NCI-H1048 (cell line): ENCODE data around the gene TMEM132D.
"Not testable (repeated sequence)": the region's sequence is repeated elsewhere in the genome, so short reads cannot be mapped to it uniquely, and the experiment has no call there.

Source experiments
- DNase-seq: peaks from one replicate; lab custom pipeline; 2025; lab: John Stamatoyannopoulos, UW

The TMEM132D gene

GRCh38 chr12:129903956-129904829 lies at the start of gene TMEM132D:
Gene TMEM132D, minus strand, starts transcription at chr12:129904025.
- DNase-seq: no peak

DNA sequence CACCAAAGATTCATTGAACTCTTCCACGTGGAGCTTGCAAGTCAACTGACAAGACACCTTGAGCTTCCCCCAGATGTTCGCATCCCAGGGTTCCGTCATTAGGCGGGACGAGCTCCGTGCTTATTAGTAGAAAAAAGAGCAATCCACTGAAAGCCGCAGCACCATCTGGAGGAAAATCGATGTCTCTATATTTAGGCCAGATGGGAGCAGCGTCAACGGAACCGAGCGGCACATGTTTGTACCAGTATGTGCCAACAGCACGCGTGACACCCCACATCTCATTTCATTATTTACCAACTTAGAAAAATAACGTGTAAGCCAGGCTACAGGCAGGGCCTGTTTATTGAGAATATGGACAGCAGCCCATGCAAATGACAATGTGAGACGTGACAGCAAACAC lies 45.8 kb upstream of the TMEM132D start:
- no peak for DNase-seq

GRCh38 chr12:129941618-129942017 lies 37.8 kb upstream of the TMEM132D start:
- DNase-seq: no peak

- DNase-seq: no peak
Measured at GRCh38 chr12:129938089-129938488, 34.3 kb upstream of the TMEM132D start.

- peak; percentile 58 for DNase-seq
Measured at GRCh38 chr12:129937426-129937825, 33.6 kb upstream of the TMEM132D start.

GRCh38 chr12:129928643-129929042 lies 24.8 kb upstream of the TMEM132D start:
- no peak for DNase-seq

- no peak for DNase-seq
Measured at GRCh38 chr12:129927316-129927900, 23.6 kb upstream of the TMEM132D start.

DNA sequence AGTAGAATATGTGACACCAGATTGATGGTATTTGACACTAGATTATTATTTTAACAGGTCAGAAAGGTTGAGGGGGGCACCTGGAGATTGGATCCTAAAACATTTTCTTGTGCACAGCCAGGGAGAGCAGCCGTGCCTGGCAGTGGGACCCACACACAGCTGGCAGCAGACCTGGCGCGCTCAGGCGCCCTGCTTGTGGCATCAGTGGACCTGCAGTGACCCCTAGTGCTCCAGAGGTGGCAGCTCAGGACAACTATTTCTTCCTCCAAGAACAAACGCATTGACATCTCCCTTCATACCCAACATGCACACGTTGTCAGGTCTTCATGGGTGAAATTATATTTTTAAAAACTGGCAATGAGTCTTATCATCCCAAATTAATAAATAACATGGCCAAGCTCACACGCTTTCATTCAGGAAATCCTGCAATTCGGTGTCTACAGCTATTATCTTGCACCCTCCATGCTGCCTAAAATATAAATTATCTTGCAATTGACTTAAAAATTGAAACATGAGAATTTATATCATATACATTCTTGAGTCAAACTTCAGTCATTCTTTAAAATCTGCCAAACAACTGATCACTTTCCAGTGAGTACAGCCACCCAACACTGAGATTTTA lies 7.7 kb upstream of the TMEM132D start:
- peak; percentile 10 for DNase-seq

DNA sequence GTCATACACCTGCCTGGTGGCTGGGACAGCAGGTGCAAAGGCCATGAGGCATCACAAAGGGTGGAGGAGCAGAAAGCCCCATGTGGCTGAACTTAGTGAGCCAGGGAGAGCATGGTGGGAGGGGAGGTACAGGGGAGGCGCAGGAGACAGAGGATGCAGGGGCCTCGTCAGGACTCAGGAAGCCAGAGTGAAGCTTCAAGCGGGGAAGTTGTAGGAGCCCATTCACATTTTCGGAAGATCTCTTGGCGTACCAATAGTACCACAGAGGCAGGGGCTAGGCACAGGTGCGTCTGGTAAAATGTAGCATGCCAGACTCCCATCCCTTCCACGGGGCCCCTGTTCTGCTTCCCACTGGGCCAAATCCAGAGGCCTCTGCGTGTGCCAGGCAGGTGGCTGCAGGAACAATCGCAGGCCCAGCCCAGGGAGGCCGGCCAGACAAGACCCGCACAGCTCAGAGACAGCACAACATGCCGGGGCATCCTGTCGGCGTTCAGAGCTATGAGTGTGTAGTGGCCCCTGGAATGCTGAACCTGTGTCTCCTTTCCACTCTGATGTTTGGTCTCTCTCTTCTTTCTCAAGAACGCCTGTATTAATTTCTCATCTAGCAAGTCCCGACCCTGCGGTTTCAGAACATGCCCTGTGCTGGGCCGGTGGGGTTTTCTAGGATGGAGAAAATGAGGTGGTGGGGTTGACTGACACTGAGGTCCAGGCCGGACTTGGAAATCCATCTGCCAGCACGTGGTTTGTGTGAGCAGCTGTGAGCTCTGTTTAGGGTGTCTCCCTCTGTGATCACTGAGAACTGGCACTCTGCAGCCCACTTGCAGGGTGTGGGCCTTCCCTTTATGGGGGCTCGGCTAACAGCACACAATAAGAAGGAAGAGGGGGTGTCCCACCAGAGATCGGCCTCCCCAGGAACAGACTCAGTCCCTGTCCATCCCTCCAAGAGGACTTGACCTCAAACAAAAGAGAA lies 5.5 kb upstream of the TMEM132D start:
- no peak for DNase-seq

DNA sequence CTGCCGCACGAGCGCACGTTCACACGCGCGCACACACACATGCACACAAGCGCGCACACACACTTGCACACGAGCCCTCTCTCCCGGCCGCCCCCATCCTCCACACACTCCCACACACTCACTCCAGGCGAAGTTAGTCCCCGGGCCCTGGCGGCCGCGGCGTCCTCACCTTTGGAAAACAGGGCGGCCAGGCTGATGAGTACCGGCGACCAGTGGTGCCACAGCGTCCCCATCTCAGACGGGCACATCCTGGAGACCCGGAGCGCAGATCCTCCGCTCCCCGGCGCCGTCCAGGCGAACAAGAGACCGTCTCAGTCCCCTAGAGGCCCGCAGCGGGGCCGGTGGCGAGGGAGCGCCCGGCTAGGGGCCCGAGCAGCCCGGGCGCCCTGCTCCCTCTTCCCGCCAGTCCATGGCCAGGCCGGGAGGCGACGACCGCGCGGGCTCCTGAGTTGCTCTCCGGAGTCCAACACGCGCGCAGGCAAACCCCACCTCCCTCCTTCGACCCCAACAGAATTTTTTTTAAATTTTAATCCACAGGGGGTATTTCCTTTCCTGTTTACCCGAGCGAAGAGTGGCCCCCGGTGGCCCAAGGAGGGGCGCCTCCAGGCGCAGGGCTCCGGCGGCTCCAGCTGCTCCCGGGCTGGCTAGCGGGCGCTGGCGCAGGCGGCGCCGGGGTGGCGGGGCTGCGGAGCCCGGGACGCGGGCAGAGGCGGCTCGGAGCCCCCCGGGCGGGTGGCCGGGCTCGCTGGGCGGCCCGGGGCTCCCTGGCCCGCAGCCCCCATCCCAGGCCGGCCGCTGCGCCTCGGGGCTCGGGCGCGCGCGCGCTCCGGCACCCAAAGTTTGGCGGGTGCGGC lies 506 bp downstream of the TMEM132D start:
- DNase-seq: no peak

DNA sequence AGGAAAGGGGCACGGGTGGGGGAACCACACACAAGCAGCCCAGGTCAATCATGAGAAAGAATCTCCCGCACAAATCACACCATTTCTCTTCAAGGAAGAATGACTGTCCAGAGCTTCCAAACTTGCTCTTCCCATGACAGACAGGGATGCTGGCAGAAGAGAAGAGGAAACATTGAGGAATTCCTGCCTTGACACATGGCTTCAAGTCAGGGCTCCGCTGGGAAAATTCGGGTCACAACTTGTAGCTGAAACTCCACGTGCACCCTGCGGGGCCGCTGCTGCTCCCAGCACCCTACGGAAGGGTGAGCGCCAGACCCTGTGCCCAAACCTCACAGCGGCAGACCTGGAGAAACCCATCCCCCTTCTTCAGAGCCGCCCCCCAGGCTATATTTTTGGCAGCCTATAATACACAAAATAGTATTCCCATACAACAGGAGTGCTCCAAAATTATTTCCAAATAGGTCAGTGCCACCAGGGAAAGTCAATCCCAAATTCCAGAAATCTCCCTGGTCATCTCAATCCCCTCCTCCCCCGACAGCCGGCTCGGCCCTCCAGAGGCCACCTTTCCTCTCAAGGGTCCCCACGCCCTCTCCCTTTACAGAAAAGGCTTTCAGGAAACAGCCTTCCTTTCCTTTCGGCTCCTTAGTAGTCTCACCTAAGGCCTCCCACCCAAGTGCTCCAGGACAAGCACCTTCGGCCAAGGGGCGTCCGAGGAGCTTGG lies 1.3 kb downstream of the TMEM132D start:
- DNase-seq: no peak

- no peak for DNase-seq
Measured at GRCh38 chr12:129901254-129901653, 2.6 kb downstream of the TMEM132D start.

- no peak for DNase-seq
Measured at GRCh38 chr12:129900306-129900705, 3.5 kb downstream of the TMEM132D start.

- not testable (repeated sequence) for DNase-seq
Measured at GRCh38 chr12:129899045-129899444, 4.8 kb downstream of the TMEM132D start.

GRCh38 chr12:129893691-129894090 lies 10.1 kb downstream of the TMEM132D start:
- no peak for DNase-seq

DNA sequence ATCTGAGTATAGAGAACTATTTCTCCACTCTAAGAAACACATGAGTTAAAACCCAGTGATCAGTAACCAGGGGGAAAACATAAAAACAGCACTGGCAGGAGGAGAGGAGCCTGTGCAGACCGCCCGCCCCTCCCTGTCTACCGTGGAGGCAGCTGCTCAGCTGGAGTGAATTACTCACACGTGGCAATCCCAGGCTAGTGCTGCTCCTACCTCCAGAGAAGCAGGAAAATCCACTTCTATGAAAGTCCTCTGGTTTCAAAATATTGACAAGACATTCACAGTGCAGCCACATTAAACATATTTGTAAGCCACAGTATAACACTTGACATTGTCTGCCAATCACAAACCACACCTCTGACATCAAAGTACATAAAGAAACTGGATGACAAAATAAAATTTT lies 16.7 kb downstream of the TMEM132D start:
- no peak for DNase-seq

DNA sequence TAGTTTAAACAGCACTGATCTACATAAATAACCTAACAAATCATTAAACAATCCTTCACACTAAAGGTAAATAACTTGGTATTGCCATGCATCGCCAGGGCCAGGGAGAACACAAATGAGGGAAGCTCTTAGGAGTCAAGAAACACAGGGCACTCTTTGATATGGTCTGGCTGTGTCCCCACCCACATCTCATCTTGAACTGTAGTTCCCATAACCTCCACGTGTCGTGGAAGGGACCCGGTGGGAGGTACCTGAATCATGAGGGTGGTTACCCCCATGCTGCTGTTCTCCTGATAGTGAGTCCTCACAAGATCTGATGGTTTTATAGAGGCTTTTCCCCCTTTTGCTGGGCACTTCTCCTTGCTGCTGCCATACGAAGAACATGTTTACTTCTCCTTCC lies 17.3 kb downstream of the TMEM132D start:
- no peak for DNase-seq

GRCh38 chr12:129885287-129885686 lies 18.5 kb downstream of the TMEM132D start:
- no peak for DNase-seq

DNA sequence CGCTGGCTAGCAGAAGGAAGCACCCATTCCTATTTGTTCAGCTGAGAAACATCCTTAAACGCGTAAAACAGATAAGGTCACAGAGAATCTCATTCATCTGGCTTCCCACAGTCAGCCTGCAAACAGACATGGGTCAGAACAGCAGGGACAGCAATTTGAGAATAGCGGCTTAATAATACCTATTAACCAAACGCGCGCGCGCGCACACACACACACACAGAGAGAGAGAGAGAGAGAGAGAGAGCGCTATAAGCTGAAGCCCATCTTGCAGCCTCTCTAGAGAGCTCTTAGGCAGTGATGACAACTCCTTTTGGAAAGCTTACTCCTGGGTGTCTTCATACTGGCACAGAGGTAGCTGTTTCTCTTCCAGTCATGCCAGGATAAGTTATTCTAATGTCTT lies 26.4 kb downstream of the TMEM132D start:
- DNase-seq: no peak

- DNase-seq: no peak
Measured at GRCh38 chr12:129873833-129874208, 30.0 kb downstream of the TMEM132D start.
